GM13976 (cell line): Measurements from ENCODE around the gene BRF1.

Experiments used
- DNase-seq: peaks from one replicate; pipeline ENCODE4 v3.0.0; 2012; ENCODE audit warnings: low spot score
- CTCF ChIP-seq: IDR thresholded peaks from 2 replicates; pipeline ENCODE4 v1.5.1; 2012; ENCODE audit warnings: borderline replicate concordance, mild to moderate bottlenecking; ENCODE audit not compliant: insufficient read depth; ENCODE audit errors: extremely low read depth, missing control alignments, control extremely low read depth
- in situ Hi-C: fragments of 300-500 bp; cut with MboI; formaldehyde crosslinking; loops from one replicate; pipeline ENCODE4 v1.12.0; 2022; ENCODE audit warnings: low sequenced_read_pairs, mixed read lengths, inconsistent platforms; ENCODE audit not compliant: unreplicated experiment

The BRF1 gene

GRCh38 chr14:105346200-105346533 lies 45.4 kb upstream of the BRF1 start:
- in situ Hi-C loops, result no loop called here
- no peak for DNase-seq
- TF ChIP-seq CTCF, result no peak

- no peak for DNase-seq
- TF ChIP-seq CTCF, result no peak
- in situ Hi-C loops, result no loop called here
Observed at GRCh38 chr14:105343194-105343593, 42.4 kb upstream of the BRF1 start.

GRCh38 chr14:105340821-105341733 lies 40.3 kb upstream of the BRF1 start:
- no peak for TF ChIP-seq CTCF
- in situ Hi-C loops, result no loop called here
- no peak for DNase-seq

GRCh38 chr14:105337966-105338741 lies 37.4 kb upstream of the BRF1 start:
- no peak for DNase-seq
- no peak for TF ChIP-seq CTCF

GRCh38 chr14:105337433-105337832 lies 36.6 kb upstream of the BRF1 start:
- in situ Hi-C loops, result no loop called here

More at GRCh38 chr14:105337966-105338741, 37.4 kb upstream of the BRF1 start:
- in situ Hi-C loops, result no loop called here

More at GRCh38 chr14:105337433-105337832, 36.6 kb upstream of the BRF1 start:
- no peak for TF ChIP-seq CTCF
- no peak for DNase-seq
